Measurements from ENCODE around the gene HTRA2.

DNA sequence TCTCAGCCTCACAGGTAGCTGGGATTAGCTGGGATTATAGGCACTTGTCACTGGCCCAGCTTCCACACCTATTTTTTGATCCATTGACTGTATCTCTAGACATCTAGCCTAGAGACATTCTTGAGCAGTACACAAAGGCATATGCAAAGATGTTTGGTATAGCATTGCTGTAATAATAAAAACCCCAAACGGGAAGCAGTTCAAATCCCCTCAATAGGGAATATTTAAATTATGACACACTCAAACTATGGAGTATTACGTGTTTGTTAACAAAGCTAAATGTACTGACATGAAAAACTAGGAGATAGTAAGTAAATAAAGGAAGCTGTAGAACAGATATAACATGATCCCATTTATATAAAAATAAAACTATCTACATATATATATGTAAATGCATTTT lies 52.5 kb downstream of the HTRA2 start:
- TF ChIP-seq, protein P1, sequence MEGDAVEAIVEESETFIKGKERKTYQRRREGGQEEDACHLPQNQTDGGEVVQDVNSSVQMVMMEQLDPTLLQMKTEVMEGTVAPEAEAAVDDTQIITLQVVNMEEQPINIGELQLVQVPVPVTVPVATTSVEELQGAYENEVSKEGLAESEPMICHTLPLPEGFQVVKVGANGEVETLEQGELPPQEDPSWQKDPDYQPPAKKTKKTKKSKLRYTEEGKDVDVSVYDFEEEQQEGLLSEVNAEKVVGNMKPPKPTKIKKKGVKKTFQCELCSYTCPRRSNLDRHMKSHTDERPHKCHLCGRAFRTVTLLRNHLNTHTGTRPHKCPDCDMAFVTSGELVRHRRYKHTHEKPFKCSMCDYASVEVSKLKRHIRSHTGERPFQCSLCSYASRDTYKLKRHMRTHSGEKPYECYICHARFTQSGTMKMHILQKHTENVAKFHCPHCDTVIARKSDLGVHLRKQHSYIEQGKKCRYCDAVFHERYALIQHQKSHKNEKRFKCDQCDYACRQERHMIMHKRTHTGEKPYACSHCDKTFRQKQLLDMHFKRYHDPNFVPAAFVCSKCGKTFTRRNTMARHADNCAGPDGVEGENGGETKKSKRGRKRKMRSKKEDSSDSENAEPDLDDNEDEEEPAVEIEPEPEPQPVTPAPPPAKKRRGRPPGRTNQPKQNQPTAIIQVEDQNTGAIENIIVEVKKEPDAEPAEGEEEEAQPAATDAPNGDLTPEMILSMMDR (optimal IDR thresholded peaks at IDR 0.05 in 1 of 3, IDR thresholded peaks at IDR 0.05 in 1 of 3, conservative IDR thresholded peaks at IDR 0.05 in 1 of 3; ENCODE audit: extremely low read depth in 1 of 3, insufficient read depth in 2 of 3, low read length in 3 of 3): no peak
- TF ChIP-seq EZH2 (IDR thresholded peaks at IDR 0.05; ENCODE audit: low read length): no peak

Measured in keratinocyte (primary cell).